ENCODE data around the gene GCH1. TPM values are rescaled to one million over a fixed set of nuclear protein-coding genes. Genes with fewer than 3 reads are reported as not detected.

Gene GCH1
- total RNA-seq, 1 donor from 2014 or later, result 9.5 TPM

DNA sequence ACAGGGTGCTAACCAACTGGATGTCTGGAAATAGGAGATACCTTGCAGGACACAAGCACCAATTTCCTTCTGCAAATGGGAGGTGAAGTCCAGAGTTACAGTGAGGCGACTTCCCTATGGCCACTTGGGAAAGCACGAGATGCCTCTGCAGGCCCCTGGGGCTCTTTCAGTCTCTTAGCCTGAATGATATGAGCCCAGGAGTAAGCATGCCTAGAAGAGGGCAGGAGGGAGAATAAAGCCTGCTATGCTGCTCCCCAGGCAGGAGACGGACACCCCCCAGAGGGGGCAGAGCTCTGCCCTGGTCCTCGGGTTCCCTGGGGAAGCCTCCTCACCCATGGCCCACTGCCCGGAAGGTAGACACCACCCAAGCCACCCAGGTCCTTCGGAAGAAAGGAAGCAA, 105.1 kb downstream of the GCH1 start:
- DNase-seq (ENCODE audit: low spot score), result no peak

DNA sequence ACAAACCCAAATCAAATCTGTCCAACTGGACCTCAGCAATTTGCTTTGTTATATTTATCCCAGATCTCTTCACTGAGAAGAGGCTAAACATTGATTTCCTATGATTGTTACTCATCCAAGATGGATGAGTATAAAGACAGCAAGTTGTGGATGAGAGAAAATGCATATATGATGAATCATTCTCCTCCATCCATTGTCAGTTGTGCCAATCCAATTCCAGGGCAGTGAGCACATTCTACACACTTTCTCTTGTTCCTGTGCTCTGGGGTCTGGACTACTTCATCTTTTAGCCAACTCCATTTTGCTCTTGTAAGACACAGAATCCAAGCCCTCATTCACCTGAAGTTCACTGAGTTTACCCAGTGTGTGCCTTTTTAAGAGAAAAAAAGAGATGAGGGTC, 105.7 kb downstream of the GCH1 start:
- DNase-seq (ENCODE audit: low spot score), result no peak

DNA sequence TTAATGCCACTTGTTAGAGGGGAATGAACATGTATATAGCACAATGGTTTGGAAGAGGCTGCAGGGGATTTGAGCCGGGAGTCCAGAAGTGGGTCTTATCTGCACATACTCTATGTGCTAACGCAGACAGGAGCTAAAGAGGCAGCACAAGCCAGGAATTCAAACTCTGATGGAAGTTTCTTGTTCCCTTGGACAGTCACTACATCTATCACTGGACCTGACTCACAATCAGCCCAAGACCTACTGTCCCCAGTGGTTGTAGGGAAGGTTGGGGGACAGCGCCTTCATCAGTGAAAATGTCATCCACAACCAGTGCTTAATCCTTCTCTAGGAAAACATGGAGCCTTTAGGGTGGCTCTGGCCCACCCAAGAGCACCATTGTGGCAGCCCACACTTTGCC, 107.8 kb downstream of the GCH1 start:
- no peak for DNase-seq (ENCODE audit: low spot score)

- DNase-seq (ENCODE audit: low spot score), result no peak
Measured at GRCh38 chr14:54794159-54794558, 108.5 kb downstream of the GCH1 start.

- no peak for DNase-seq (ENCODE audit: low spot score)
Measured at GRCh38 chr14:54792288-54792687, 110.3 kb downstream of the GCH1 start.

Other genes starting within 250 kb of the GCH1 start
- gene WDHD1, start 124.3 kb upstream of the GCH1 start, total RNA-seq, result 2.6 TPM
- gene SOCS4, start 124.4 kb upstream of the GCH1 start, total RNA-seq, result 27.8 TPM
- 80.0 TPM for gene MAPK1IP1L, start 148.8 kb upstream of the GCH1 start, total RNA-seq
- 256 TPM for gene LGALS3, start 226.4 kb upstream of the GCH1 start, total RNA-seq

Measured in mucosa of gallbladder (tissue), 1 donor.